H9 (cell line): ENCODE measurements around the gene LRRC42. TPM values are rescaled to one million over a fixed set of nuclear protein-coding genes. Genes with fewer than 3 reads are reported as not detected.
A peak's percentile ranks its signal among the peaks of the same experiment; 100 is the strongest.
"Not testable (repeated sequence)": the region's sequence is repeated elsewhere in the genome, so short reads cannot be mapped to it uniquely, and the experiment has no call there.

ENCODE experiments used
- DNase-seq: peaks from one replicate; pipeline ENCODE4 v3.0.0-alpha.2; 2017
- H2AFZ ChIP-seq: one replicate; pipeline ENCODE4 v1.6.1; 2013; ENCODE audit warnings: mild to moderate bottlenecking, low read length, control low read depth, moderate library complexity
- H2AK5ac ChIP-seq: 2 replicates; pipeline ENCODE4 v1.6.1; 2013; ENCODE audit warnings: low read length, control low read depth, mixed read lengths; ENCODE audit not compliant: insufficient read length
- H2BK120ac ChIP-seq: one replicate; pipeline ENCODE4 v1.6.1; 2013; ENCODE audit warnings: low read depth, mild to moderate bottlenecking, low read length, control low read depth, inconsistent platforms; ENCODE audit not compliant: poor library complexity, severe bottlenecking
- H2BK12ac ChIP-seq: 2 replicates; pipeline ENCODE4 v1.6.1; 2013; ENCODE audit warnings: low read length, control low read depth, mixed read lengths, low read depth; ENCODE audit not compliant: insufficient read length
- H2BK15ac ChIP-seq: 2 replicates; pipeline ENCODE4 v1.6.1; 2013; ENCODE audit warnings: low read depth, low read length, control low read depth
- H2BK20ac ChIP-seq: one replicate; pipeline ENCODE4 v1.6.1; 2013; ENCODE audit warnings: low read depth, mild to moderate bottlenecking, low read length, control low read depth, inconsistent platforms; ENCODE audit not compliant: poor library complexity, severe bottlenecking
- H2BK5ac ChIP-seq: 2 replicates; pipeline ENCODE4 v1.6.1; 2013; ENCODE audit warnings: low read length, control low read depth, mixed read lengths; ENCODE audit not compliant: insufficient read length
- H3K14ac ChIP-seq: 2 replicates; pipeline ENCODE4 v1.6.1; 2013; ENCODE audit warnings: low read length, control low read depth; ENCODE audit not compliant: insufficient read depth
- H3K18ac ChIP-seq: 2 replicates; pipeline ENCODE4 v1.6.1; 2013; ENCODE audit warnings: low read depth, mild to moderate bottlenecking, mixed read lengths, low read length, control low read depth; ENCODE audit not compliant: insufficient read length
- H3K23ac ChIP-seq: 2 replicates; pipeline ENCODE4 v1.6.1; 2013; ENCODE audit warnings: low read length, control low read depth, mixed read lengths, low read depth; ENCODE audit not compliant: insufficient read length
- H3K23me2 ChIP-seq: 2 replicates; pipeline ENCODE4 v1.6.1; 2013; ENCODE audit warnings: low read depth, mild to moderate bottlenecking, mixed read lengths, low read length, control low read depth; ENCODE audit not compliant: insufficient read length, poor library complexity, severe bottlenecking
- H3K27ac ChIP-seq: 2 replicates; pipeline ENCODE4 v1.5.1; 2013; ENCODE audit warnings: low read length, control low read depth, mixed read lengths, low read depth; ENCODE audit not compliant: insufficient read length
- H3K27me3 ChIP-seq: 2 replicates; pipeline ENCODE4 v1.6.1; 2013; ENCODE audit warnings: low read length, control low read depth, inconsistent platforms; ENCODE audit not compliant: insufficient read depth
- H3K4ac ChIP-seq: 2 replicates; pipeline ENCODE4 v1.6.1; 2013; ENCODE audit warnings: low read depth, mild to moderate bottlenecking, control low read depth, inconsistent platforms, low read length, moderate library complexity
- H3K4me1 ChIP-seq: 2 replicates; pipeline ENCODE4 v1.6.1; 2013; ENCODE audit warnings: low read length, control low read depth, inconsistent platforms; ENCODE audit not compliant: insufficient read depth
- H3K4me2 ChIP-seq: 2 replicates; pipeline ENCODE4 v1.6.1; 2013; ENCODE audit warnings: low read length, control low read depth, mixed read lengths; ENCODE audit not compliant: insufficient read length, insufficient read depth
- H3K56ac ChIP-seq: 2 replicates; pipeline ENCODE4 v1.6.1; 2013; ENCODE audit warnings: low read depth, mild to moderate bottlenecking, mixed read lengths, low read length, control low read depth; ENCODE audit not compliant: insufficient read length
- H3K79me1 ChIP-seq: 2 replicates; pipeline ENCODE4 v1.6.1; 2013; ENCODE audit warnings: low read depth, mild to moderate bottlenecking, moderate library complexity, low read length, control low read depth, inconsistent platforms; ENCODE audit not compliant: insufficient read depth, poor library complexity, severe bottlenecking
- H3K79me2 ChIP-seq: 2 replicates; pipeline ENCODE4 v1.6.1; 2013; ENCODE audit warnings: low read length, control low read depth, inconsistent platforms; ENCODE audit not compliant: insufficient read depth
- H3K9ac ChIP-seq: 2 replicates; pipeline ENCODE4 v1.6.1; 2013; ENCODE audit warnings: low read length, control low read depth, mixed read lengths; ENCODE audit not compliant: insufficient read length; ENCODE audit errors: extremely low read depth
- H3K9me3 ChIP-seq: one replicate; pipeline ENCODE4 v1.6.1; 2013; ENCODE audit warnings: low read depth, low read length, inconsistent platforms; ENCODE audit not compliant: control insufficient read depth
- H3T11ph ChIP-seq: one replicate; pipeline ENCODE4 v1.6.1; 2013; ENCODE audit warnings: mild to moderate bottlenecking, low read length, control low read depth, inconsistent platforms
- H4K20me1 ChIP-seq: one replicate; pipeline ENCODE4 v1.6.1; 2013; ENCODE audit not compliant: control insufficient read depth, insufficient read length, insufficient read depth
- H4K5ac ChIP-seq: 2 replicates; pipeline ENCODE4 v1.6.1; 2013; ENCODE audit warnings: low read depth, mild to moderate bottlenecking, mixed read lengths, low read length, control low read depth; ENCODE audit not compliant: insufficient read length
- H4K8ac ChIP-seq: replicated peaks from 2 replicates; pipeline ENCODE4 v1.6.1; 2013; ENCODE audit warnings: low read length, control low read depth, mixed read lengths, low read depth; ENCODE audit not compliant: insufficient read length
- H4K91ac ChIP-seq: 2 replicates; pipeline ENCODE4 v1.6.1; 2013; ENCODE audit warnings: low read depth, mild to moderate bottlenecking, moderate library complexity, mixed read lengths, low read length, control low read depth; ENCODE audit not compliant: insufficient read length
- H3K27ac Mint-ChIP-seq, 3 experiments: 2 replicates in 2 of 3; 3 replicates in 1 of 3; pipeline ENCODE4 v1.8.0; 2020 to 2021; ENCODE audit warnings: mixed read lengths in 3 of 3, mild to moderate bottlenecking in 1 of 3, moderate library complexity in 1 of 3
- H3K27me3 Mint-ChIP-seq: 2 replicates; pipeline ENCODE4 v1.8.0; 2021; ENCODE audit warnings: low read depth, mild to moderate bottlenecking, moderate library complexity, mixed read lengths
- H3K36me3 Mint-ChIP-seq, 3 experiments: 2 replicates in 2 of 3; 3 replicates in 1 of 3; pipeline ENCODE4 v1.8.0; 2020 to 2021; ENCODE audit warnings: low read depth in 3 of 3, mixed read lengths in 3 of 3; ENCODE audit not compliant: insufficient read depth in 1 of 3
- H3K4me1 Mint-ChIP-seq, 2 experiments: 2 replicates each; pipeline ENCODE4 v1.8.0; 2020; ENCODE audit warnings: mixed read lengths in 2 of 2
- H3K4me3 Mint-ChIP-seq, 2 experiments: 2 replicates in 1 of 2; 3 replicates in 1 of 2; pipeline ENCODE4 v1.8.0; 2020 to 2021; ENCODE audit warnings: mild to moderate bottlenecking in 2 of 2, mixed read lengths in 2 of 2, moderate library complexity in 1 of 2
- H3K9me3 Mint-ChIP-seq, 2 experiments: 2 replicates in 1 of 2; 3 replicates in 1 of 2; pipeline ENCODE4 v1.8.0; 2020; ENCODE audit warnings: mild to moderate bottlenecking in 2 of 2, mixed read lengths in 2 of 2, moderate library complexity in 1 of 2
- WGBS: extraction: QIAGEN DNeasy Blood & Tissue Kit; methylation state at CpG from one replicate; pipeline ENCODE4 v1.1.7; 2013; ENCODE audit warnings: missing lambda C conversion rate, low lambda C conversion rate, mixed read lengths; ENCODE audit not compliant: insufficient read length; ENCODE audit errors: extremely low coverage; 5-methylcytosine and 5-hydroxymethylcytosine counted together
- total RNA-seq: library from RNA; stranded (reverse); gene quantifications from 2 replicates; pipeline ENCODE4 v1.2.1, GENCODE V29; 2021
- TF ChIP-seq, protein P1 (sequence below): fragments of 200-600 bp; sonication (generic); conservative IDR thresholded peaks from 3 replicates; pipeline ENCODE4 v1.8.0; 2021; ENCODE audit warnings: antibody characterized with exemption, mild to moderate bottlenecking

Gene LRRC42
- total RNA-seq, 1 experiment from 2014 or later = 36.3 TPM

- Histone ChIP-seq H3K79me1 (no peaks in the 10 kb centered on the region), H4K20me1 (no peaks in the 10 kb centered on the region), H3K27me3 (no peaks in the 10 kb centered on the region), H4K5ac (no peak overlapping the region), H3K18ac (no peak overlapping the region), H2BK15ac (no peak overlapping the region), H3K4ac (no peak overlapping the region), H3K23me2 (no peaks in the 10 kb centered on the region), H2AFZ (no peak overlapping the region), H3K4me1 (no peaks in the 10 kb centered on the region), H3K4me2 (no peak overlapping the region), H2BK20ac (no peak overlapping the region), H3T11ph (no peak overlapping the region), H2BK120ac (no peak overlapping the region), H3K9me3 (no peaks in the 10 kb centered on the region), H3K23ac (no peak overlapping the region), H3K56ac (no peak overlapping the region), H4K8ac (no peak overlapping the region), H3K9ac (no peak overlapping the region), H3K14ac (no peak overlapping the region), H2BK12ac (no peak overlapping the region), H4K91ac (no peak overlapping the region), H2AK5ac (no peak overlapping the region), H3K27ac (no peak overlapping the region), H2BK5ac (no peak overlapping the region), H3K79me2 (no peaks in the 10 kb centered on the region)
- Mint-ChIP-seq H3K36me3 (no peaks in the 10 kb centered on the region; a peak in 1 of 7 replicates), H3K9me3 (no peaks in the 10 kb centered on the region; a peak in 1 of 5 replicates), H3K27me3 (peaks cover 3% of the 10 kb centered on the region; the same call in 1 of the 2 replicates), H3K4me3 (no peak overlapping the region), H3K27ac (no peak overlapping the region), H3K4me1 (no peaks in the 10 kb centered on the region)
- TF ChIP-seq, protein P1, sequence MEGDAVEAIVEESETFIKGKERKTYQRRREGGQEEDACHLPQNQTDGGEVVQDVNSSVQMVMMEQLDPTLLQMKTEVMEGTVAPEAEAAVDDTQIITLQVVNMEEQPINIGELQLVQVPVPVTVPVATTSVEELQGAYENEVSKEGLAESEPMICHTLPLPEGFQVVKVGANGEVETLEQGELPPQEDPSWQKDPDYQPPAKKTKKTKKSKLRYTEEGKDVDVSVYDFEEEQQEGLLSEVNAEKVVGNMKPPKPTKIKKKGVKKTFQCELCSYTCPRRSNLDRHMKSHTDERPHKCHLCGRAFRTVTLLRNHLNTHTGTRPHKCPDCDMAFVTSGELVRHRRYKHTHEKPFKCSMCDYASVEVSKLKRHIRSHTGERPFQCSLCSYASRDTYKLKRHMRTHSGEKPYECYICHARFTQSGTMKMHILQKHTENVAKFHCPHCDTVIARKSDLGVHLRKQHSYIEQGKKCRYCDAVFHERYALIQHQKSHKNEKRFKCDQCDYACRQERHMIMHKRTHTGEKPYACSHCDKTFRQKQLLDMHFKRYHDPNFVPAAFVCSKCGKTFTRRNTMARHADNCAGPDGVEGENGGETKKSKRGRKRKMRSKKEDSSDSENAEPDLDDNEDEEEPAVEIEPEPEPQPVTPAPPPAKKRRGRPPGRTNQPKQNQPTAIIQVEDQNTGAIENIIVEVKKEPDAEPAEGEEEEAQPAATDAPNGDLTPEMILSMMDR = peak; percentile 70
- no CpG with 5 or more reads among the region's 4 CpGs for WGBS
- DNase-seq = peak; percentile 64
Observed at GRCh38 chr1:53992085-53992874, 46.1 kb downstream of the LRRC42 start.

DNA sequence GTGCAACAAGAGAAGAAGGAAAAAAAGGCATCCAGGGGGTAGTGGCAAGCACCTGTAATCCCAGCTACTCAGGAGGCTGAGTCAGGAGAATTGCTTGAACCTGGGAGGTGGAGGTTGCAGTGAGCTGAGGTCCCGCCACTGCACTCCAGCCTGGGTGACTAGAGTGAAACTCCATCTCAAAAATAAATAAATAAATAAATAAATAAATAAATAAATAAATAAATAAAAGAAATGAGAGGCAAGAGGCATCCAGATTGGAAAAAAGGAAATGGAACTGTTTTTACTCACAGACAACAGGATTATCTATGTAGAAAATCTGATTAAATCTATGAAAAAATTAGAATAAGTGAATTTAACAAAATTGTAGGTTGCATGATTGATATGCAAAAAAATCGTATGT is 48.4 kb downstream of the LRRC42 start:
- not testable (repeated sequence) for H3K4me1 Mint-ChIP-seq, H3K4me3 Mint-ChIP-seq, DNase-seq, H3K9ac ChIP-seq, H2AK5ac ChIP-seq, H2BK12ac ChIP-seq, H3K79me2 ChIP-seq, H2AFZ ChIP-seq, H3K18ac ChIP-seq, H4K20me1 ChIP-seq, H4K5ac ChIP-seq, H3T11ph ChIP-seq, H4K91ac ChIP-seq, H2BK5ac ChIP-seq, H2BK20ac ChIP-seq, H3K4ac ChIP-seq, H3K27ac ChIP-seq, H3K4me2 ChIP-seq, H2BK120ac ChIP-seq, H3K36me3 Mint-ChIP-seq, H3K27me3 ChIP-seq, H3K23ac ChIP-seq, H3K56ac ChIP-seq, H3K27ac Mint-ChIP-seq, H3K9me3 Mint-ChIP-seq, H3K9me3 ChIP-seq, H3K4me1 ChIP-seq, H3K23me2 ChIP-seq, H3K27me3 Mint-ChIP-seq, H4K8ac ChIP-seq, H3K79me1 ChIP-seq, H3K14ac ChIP-seq, H2BK15ac ChIP-seq
- no CpG with 5 or more reads among the region's 2 CpGs for WGBS
